NCI-H82 (cell line): ENCODE measurements around the gene SAFB2.

Source experiments
- DNase-seq: peaks from one replicate; lab custom pipeline; 2025; lab: John Stamatoyannopoulos, UW

The SAFB2 gene

GRCh38 chr19:5607318-5608275, 15.0 kb downstream of the SAFB2 start:
- DNase-seq, result no peak

GRCh38 chr19:5605362-5605761, 17.2 kb downstream of the SAFB2 start:
- no peak for DNase-seq

- DNase-seq, result no peak
These were observed 18.9 kb downstream of the SAFB2 start for GRCh38 chr19:5603626-5604025.

GRCh38 chr19:5600797-5601196, 21.8 kb downstream of the SAFB2 start:
- no peak for DNase-seq

GRCh38 chr19:5595745-5596144, 26.8 kb downstream of the SAFB2 start:
- DNase-seq, result no peak

- no peak for DNase-seq
These were observed 27.4 kb downstream of the SAFB2 start for GRCh38 chr19:5595129-5595528.

GRCh38 chr19:5594521-5594950, 28.0 kb downstream of the SAFB2 start:
- DNase-seq, result no peak

- DNase-seq, result no peak
These were observed 29.0 kb downstream of the SAFB2 start for GRCh38 chr19:5593343-5594255.

- no peak for DNase-seq
These were observed 29.8 kb downstream of the SAFB2 start for GRCh38 chr19:5592531-5593342.

GRCh38 chr19:5591476-5591875, 31.1 kb downstream of the SAFB2 start:
- no peak for DNase-seq

- DNase-seq, result no peak
These were observed 31.8 kb downstream of the SAFB2 start for GRCh38 chr19:5590865-5591154.

GRCh38 chr19:5590151-5590864, 32.3 kb downstream of the SAFB2 start:
- no peak for DNase-seq

GRCh38 chr19:5588906-5589676, 33.5 kb downstream of the SAFB2 start:
- no peak for DNase-seq

GRCh38 chr19:5588441-5588840, 34.1 kb downstream of the SAFB2 start:
- no peak for DNase-seq

GRCh38 chr19:5587661-5588060, 34.9 kb downstream of the SAFB2 start:
- DNase-seq, result no peak

GRCh38 chr19:5587071-5587455, 35.5 kb downstream of the SAFB2 start:
- DNase-seq, result no peak

GRCh38 chr19:5586300-5587070, 36.1 kb downstream of the SAFB2 start:
- no peak for DNase-seq

- no peak for DNase-seq
These were observed 36.9 kb downstream of the SAFB2 start for GRCh38 chr19:5585461-5586299.

- no peak for DNase-seq
These were observed 42.4 kb downstream of the SAFB2 start for GRCh38 chr19:5580161-5580571.
